H9 (cell line): ENCODE measurements around the gene BSDC1. TPM values are rescaled to one million over a fixed set of nuclear protein-coding genes. Genes with fewer than 3 reads are reported as not detected.
"Not testable (repeated sequence)": the region's sequence is repeated elsewhere in the genome, so short reads cannot be mapped to it uniquely, and the experiment has no call there.

ENCODE experiments used
- DNase-seq: peaks from one replicate; pipeline ENCODE4 v3.0.0-alpha.2; 2017
- H2AFZ ChIP-seq: one replicate; pipeline ENCODE4 v1.6.1; 2013; ENCODE audit warnings: mild to moderate bottlenecking, low read length, control low read depth, moderate library complexity
- H2AK5ac ChIP-seq: 2 replicates; pipeline ENCODE4 v1.6.1; 2013; ENCODE audit warnings: low read length, control low read depth, mixed read lengths; ENCODE audit not compliant: insufficient read length
- H2BK120ac ChIP-seq: one replicate; pipeline ENCODE4 v1.6.1; 2013; ENCODE audit warnings: low read depth, mild to moderate bottlenecking, low read length, control low read depth, inconsistent platforms; ENCODE audit not compliant: poor library complexity, severe bottlenecking
- H2BK12ac ChIP-seq: 2 replicates; pipeline ENCODE4 v1.6.1; 2013; ENCODE audit warnings: low read length, control low read depth, mixed read lengths, low read depth; ENCODE audit not compliant: insufficient read length
- H2BK15ac ChIP-seq: 2 replicates; pipeline ENCODE4 v1.6.1; 2013; ENCODE audit warnings: low read depth, low read length, control low read depth
- H2BK20ac ChIP-seq: one replicate; pipeline ENCODE4 v1.6.1; 2013; ENCODE audit warnings: low read depth, mild to moderate bottlenecking, low read length, control low read depth, inconsistent platforms; ENCODE audit not compliant: poor library complexity, severe bottlenecking
- H2BK5ac ChIP-seq: 2 replicates; pipeline ENCODE4 v1.6.1; 2013; ENCODE audit warnings: low read length, control low read depth, mixed read lengths; ENCODE audit not compliant: insufficient read length
- H3K14ac ChIP-seq: 2 replicates; pipeline ENCODE4 v1.6.1; 2013; ENCODE audit warnings: low read length, control low read depth; ENCODE audit not compliant: insufficient read depth
- H3K18ac ChIP-seq: 2 replicates; pipeline ENCODE4 v1.6.1; 2013; ENCODE audit warnings: low read depth, mild to moderate bottlenecking, mixed read lengths, low read length, control low read depth; ENCODE audit not compliant: insufficient read length
- H3K23ac ChIP-seq: 2 replicates; pipeline ENCODE4 v1.6.1; 2013; ENCODE audit warnings: low read length, control low read depth, mixed read lengths, low read depth; ENCODE audit not compliant: insufficient read length
- H3K23me2 ChIP-seq: 2 replicates; pipeline ENCODE4 v1.6.1; 2013; ENCODE audit warnings: low read depth, mild to moderate bottlenecking, mixed read lengths, low read length, control low read depth; ENCODE audit not compliant: insufficient read length, poor library complexity, severe bottlenecking
- H3K27ac ChIP-seq: 2 replicates; pipeline ENCODE4 v1.5.1; 2013; ENCODE audit warnings: low read length, control low read depth, mixed read lengths, low read depth; ENCODE audit not compliant: insufficient read length
- H3K27me3 ChIP-seq: 2 replicates; pipeline ENCODE4 v1.6.1; 2013; ENCODE audit warnings: low read length, control low read depth, inconsistent platforms; ENCODE audit not compliant: insufficient read depth
- H3K4ac ChIP-seq: 2 replicates; pipeline ENCODE4 v1.6.1; 2013; ENCODE audit warnings: low read depth, mild to moderate bottlenecking, control low read depth, inconsistent platforms, low read length, moderate library complexity
- H3K4me1 ChIP-seq: 2 replicates; pipeline ENCODE4 v1.6.1; 2013; ENCODE audit warnings: low read length, control low read depth, inconsistent platforms; ENCODE audit not compliant: insufficient read depth
- H3K4me2 ChIP-seq: 2 replicates; pipeline ENCODE4 v1.6.1; 2013; ENCODE audit warnings: low read length, control low read depth, mixed read lengths; ENCODE audit not compliant: insufficient read length, insufficient read depth
- H3K56ac ChIP-seq: 2 replicates; pipeline ENCODE4 v1.6.1; 2013; ENCODE audit warnings: low read depth, mild to moderate bottlenecking, mixed read lengths, low read length, control low read depth; ENCODE audit not compliant: insufficient read length
- H3K79me1 ChIP-seq: 2 replicates; pipeline ENCODE4 v1.6.1; 2013; ENCODE audit warnings: low read depth, mild to moderate bottlenecking, moderate library complexity, low read length, control low read depth, inconsistent platforms; ENCODE audit not compliant: insufficient read depth, poor library complexity, severe bottlenecking
- H3K79me2 ChIP-seq: 2 replicates; pipeline ENCODE4 v1.6.1; 2013; ENCODE audit warnings: low read length, control low read depth, inconsistent platforms; ENCODE audit not compliant: insufficient read depth
- H3K9ac ChIP-seq: 2 replicates; pipeline ENCODE4 v1.6.1; 2013; ENCODE audit warnings: low read length, control low read depth, mixed read lengths; ENCODE audit not compliant: insufficient read length; ENCODE audit errors: extremely low read depth
- H3K9me3 ChIP-seq: one replicate; pipeline ENCODE4 v1.6.1; 2013; ENCODE audit warnings: low read depth, low read length, inconsistent platforms; ENCODE audit not compliant: control insufficient read depth
- H3T11ph ChIP-seq: one replicate; pipeline ENCODE4 v1.6.1; 2013; ENCODE audit warnings: mild to moderate bottlenecking, low read length, control low read depth, inconsistent platforms
- H4K20me1 ChIP-seq: one replicate; pipeline ENCODE4 v1.6.1; 2013; ENCODE audit not compliant: control insufficient read depth, insufficient read length, insufficient read depth
- H4K5ac ChIP-seq: 2 replicates; pipeline ENCODE4 v1.6.1; 2013; ENCODE audit warnings: low read depth, mild to moderate bottlenecking, mixed read lengths, low read length, control low read depth; ENCODE audit not compliant: insufficient read length
- H4K8ac ChIP-seq: replicated peaks from 2 replicates; pipeline ENCODE4 v1.6.1; 2013; ENCODE audit warnings: low read length, control low read depth, mixed read lengths, low read depth; ENCODE audit not compliant: insufficient read length
- H4K91ac ChIP-seq: 2 replicates; pipeline ENCODE4 v1.6.1; 2013; ENCODE audit warnings: low read depth, mild to moderate bottlenecking, moderate library complexity, mixed read lengths, low read length, control low read depth; ENCODE audit not compliant: insufficient read length
- H3K27ac Mint-ChIP-seq, 3 experiments: 2 replicates in 2 of 3; 3 replicates in 1 of 3; pipeline ENCODE4 v1.8.0; 2020 to 2021; ENCODE audit warnings: mixed read lengths in 3 of 3, mild to moderate bottlenecking in 1 of 3, moderate library complexity in 1 of 3
- H3K27me3 Mint-ChIP-seq: 2 replicates; pipeline ENCODE4 v1.8.0; 2021; ENCODE audit warnings: low read depth, mild to moderate bottlenecking, moderate library complexity, mixed read lengths
- H3K36me3 Mint-ChIP-seq, 3 experiments: 2 replicates in 2 of 3; 3 replicates in 1 of 3; pipeline ENCODE4 v1.8.0; 2020 to 2021; ENCODE audit warnings: low read depth in 3 of 3, mixed read lengths in 3 of 3; ENCODE audit not compliant: insufficient read depth in 1 of 3
- H3K4me1 Mint-ChIP-seq, 2 experiments: 2 replicates each; pipeline ENCODE4 v1.8.0; 2020; ENCODE audit warnings: mixed read lengths in 2 of 2
- H3K4me3 Mint-ChIP-seq, 2 experiments: 2 replicates in 1 of 2; 3 replicates in 1 of 2; pipeline ENCODE4 v1.8.0; 2020 to 2021; ENCODE audit warnings: mild to moderate bottlenecking in 2 of 2, mixed read lengths in 2 of 2, moderate library complexity in 1 of 2
- H3K9me3 Mint-ChIP-seq, 2 experiments: 2 replicates in 1 of 2; 3 replicates in 1 of 2; pipeline ENCODE4 v1.8.0; 2020; ENCODE audit warnings: mild to moderate bottlenecking in 2 of 2, mixed read lengths in 2 of 2, moderate library complexity in 1 of 2
- WGBS: extraction: QIAGEN DNeasy Blood & Tissue Kit; methylation state at CpG from one replicate; pipeline ENCODE4 v1.1.7; 2013; ENCODE audit warnings: missing lambda C conversion rate, low lambda C conversion rate, mixed read lengths; ENCODE audit not compliant: insufficient read length; ENCODE audit errors: extremely low coverage; 5-methylcytosine and 5-hydroxymethylcytosine counted together
- total RNA-seq: library from RNA; stranded (reverse); gene quantifications from 2 replicates; pipeline ENCODE4 v1.2.1, GENCODE V29; 2021
- TF ChIP-seq, protein P1 (sequence below): fragments of 200-600 bp; sonication (generic); conservative IDR thresholded peaks from 3 replicates; pipeline ENCODE4 v1.8.0; 2021; ENCODE audit warnings: antibody characterized with exemption, mild to moderate bottlenecking

Gene BSDC1
- total RNA-seq, 1 experiment from 2014 or later = 52.6 TPM

DNA sequence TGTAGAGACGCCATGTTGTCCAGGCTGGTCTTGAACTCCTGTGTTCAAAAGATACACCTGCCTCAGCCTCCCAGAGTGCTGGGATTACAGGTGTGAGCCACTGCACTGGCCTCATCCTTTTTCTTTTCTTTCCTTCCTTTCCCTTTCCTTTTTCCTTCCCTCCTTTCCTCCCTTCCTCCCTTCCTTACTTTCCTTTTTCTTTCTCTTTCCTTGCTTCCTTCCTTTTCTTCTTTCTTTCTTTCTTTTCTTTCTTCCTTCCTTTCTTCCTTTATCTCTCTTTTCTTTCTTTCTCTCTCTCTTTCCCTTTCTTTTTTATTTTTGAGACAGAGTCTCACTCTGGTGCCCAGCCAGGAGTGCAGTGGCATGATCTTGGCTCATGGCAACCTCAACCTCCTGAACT, 37.8 kb downstream of the BSDC1 start:
- Histone ChIP-seq H4K91ac (no peak overlapping the region), H2BK20ac (no peak overlapping the region), H3K79me1 (no peaks in the 10 kb centered on the region), H3K23me2 (peaks cover 9% of the 10 kb centered on the region), H3K79me2 (no peaks in the 10 kb centered on the region), H2BK12ac (no peak overlapping the region), H3K4me1 (no peaks in the 10 kb centered on the region), H3K4me2 (no peak overlapping the region), H2BK15ac (no peak overlapping the region), H2BK120ac (no peak overlapping the region), H3K18ac (no peak overlapping the region), H3K9ac (no peak overlapping the region), H3K56ac (no peak overlapping the region), H3K4ac (no peak overlapping the region), H3K14ac (no peak overlapping the region), H3K27me3 (no peaks in the 10 kb centered on the region; the same call in 1 of the 2 replicates), H3K23ac (no peak overlapping the region), H4K5ac (no peak overlapping the region), H3T11ph (no peak overlapping the region), H3K27ac (no peak overlapping the region), H2AK5ac (no peak overlapping the region), H2BK5ac (no peak overlapping the region), H2AFZ (no peak overlapping the region), H4K8ac (no peak overlapping the region), H4K20me1 (no peaks in the 10 kb centered on the region), H3K9me3 (no peaks in the 10 kb centered on the region)
- no peak for DNase-seq
- no peaks in the 10 kb centered on the region for H3K9me3 Mint-ChIP-seq
- H3K27ac Mint-ChIP-seq = no peak overlapping the region; a peak in 1 of 7 replicates
- H3K4me3 Mint-ChIP-seq = no peak overlapping the region
- peaks cover 5 to 22% (median 9%) of the 10 kb centered on the region in 3 experiments; a peak in 5 of 7 replicates for H3K36me3 Mint-ChIP-seq
- WGBS = no CpG with 5 or more reads among the region's 1 CpG
- peaks cover 19 to 20% of the 10 kb centered on the region in 2 experiments for H3K4me1 Mint-ChIP-seq
- TF ChIP-seq, protein P1, sequence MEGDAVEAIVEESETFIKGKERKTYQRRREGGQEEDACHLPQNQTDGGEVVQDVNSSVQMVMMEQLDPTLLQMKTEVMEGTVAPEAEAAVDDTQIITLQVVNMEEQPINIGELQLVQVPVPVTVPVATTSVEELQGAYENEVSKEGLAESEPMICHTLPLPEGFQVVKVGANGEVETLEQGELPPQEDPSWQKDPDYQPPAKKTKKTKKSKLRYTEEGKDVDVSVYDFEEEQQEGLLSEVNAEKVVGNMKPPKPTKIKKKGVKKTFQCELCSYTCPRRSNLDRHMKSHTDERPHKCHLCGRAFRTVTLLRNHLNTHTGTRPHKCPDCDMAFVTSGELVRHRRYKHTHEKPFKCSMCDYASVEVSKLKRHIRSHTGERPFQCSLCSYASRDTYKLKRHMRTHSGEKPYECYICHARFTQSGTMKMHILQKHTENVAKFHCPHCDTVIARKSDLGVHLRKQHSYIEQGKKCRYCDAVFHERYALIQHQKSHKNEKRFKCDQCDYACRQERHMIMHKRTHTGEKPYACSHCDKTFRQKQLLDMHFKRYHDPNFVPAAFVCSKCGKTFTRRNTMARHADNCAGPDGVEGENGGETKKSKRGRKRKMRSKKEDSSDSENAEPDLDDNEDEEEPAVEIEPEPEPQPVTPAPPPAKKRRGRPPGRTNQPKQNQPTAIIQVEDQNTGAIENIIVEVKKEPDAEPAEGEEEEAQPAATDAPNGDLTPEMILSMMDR = no peak
- H3K27me3 Mint-ChIP-seq = peaks cover 22% of the 10 kb centered on the region

DNA sequence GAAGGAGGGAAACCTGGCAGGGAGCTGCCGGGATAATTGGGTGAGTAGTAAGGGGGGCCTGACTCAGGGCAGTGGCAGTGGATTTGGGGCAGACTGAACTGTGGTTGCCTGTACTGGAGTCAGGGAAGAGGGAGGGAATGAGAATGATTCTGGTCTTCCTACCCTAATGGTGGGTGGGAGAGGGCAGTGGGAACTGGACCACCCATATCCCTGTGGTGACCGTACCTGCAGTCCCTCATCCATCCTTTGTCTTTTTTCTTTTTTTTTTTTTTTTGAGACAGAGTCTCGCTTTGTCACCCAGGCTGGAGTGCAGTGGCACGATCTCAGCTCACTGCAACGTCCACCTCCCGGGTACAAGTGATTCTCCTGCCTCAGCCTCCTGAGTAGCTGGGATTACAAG, 38.5 kb downstream of the BSDC1 start:
- not testable (repeated sequence) for H3K9me3 Mint-ChIP-seq, H3K79me1 ChIP-seq, H3K4ac ChIP-seq, H3K56ac ChIP-seq, H3K14ac ChIP-seq, H3K9ac ChIP-seq, H3K23me2 ChIP-seq, H3K4me2 ChIP-seq, H3K27ac ChIP-seq, H4K20me1 ChIP-seq, H3K4me1 ChIP-seq, H3K27ac Mint-ChIP-seq, H2BK20ac ChIP-seq, H3K9me3 ChIP-seq, H2BK5ac ChIP-seq, H3K79me2 ChIP-seq, H4K8ac ChIP-seq, H3K23ac ChIP-seq, H2AFZ ChIP-seq, H2AK5ac ChIP-seq, H4K5ac ChIP-seq, H2BK120ac ChIP-seq, H3T11ph ChIP-seq, H3K18ac ChIP-seq, H2BK12ac ChIP-seq, DNase-seq, H3K27me3 ChIP-seq, H4K91ac ChIP-seq, H3K4me3 Mint-ChIP-seq, H2BK15ac ChIP-seq
- peaks cover 6 to 21% (median 9%) of the 10 kb centered on the region in 3 experiments; a peak in 6 of 7 replicates for H3K36me3 Mint-ChIP-seq
- H3K27me3 Mint-ChIP-seq = peaks cover 20% of the 10 kb centered on the region
- WGBS = no CpG with 5 or more reads among the region's 6 CpGs
- peaks cover 16 to 18% of the 10 kb centered on the region in 2 experiments for H3K4me1 Mint-ChIP-seq
